Endodermal cell (in vitro differentiated cells): ENCODE results near the gene CLCA1. TPM values are rescaled to one million over a fixed set of nuclear protein-coding genes. Genes with fewer than 3 reads are reported as not detected.

ENCODE experiments used
- DNase-seq: peaks from one replicate; pipeline ENCODE4 v3.0.0-alpha.2; 2017
- H3K27ac ChIP-seq: 2 replicates; pipeline ENCODE4 v1.5.1; 2013; ENCODE audit warnings: mild to moderate bottlenecking, low read depth, low read length, moderate library complexity
- H3K27me3 ChIP-seq: 2 replicates; pipeline ENCODE4 v1.6.1; 2013; ENCODE audit warnings: mild to moderate bottlenecking, low read length, moderate library complexity; ENCODE audit not compliant: insufficient read depth, control insufficient read depth, poor library complexity, severe bottlenecking
- H3K36me3 ChIP-seq: 2 replicates; pipeline ENCODE4 v1.7.0; 2013; ENCODE audit warnings: mild to moderate bottlenecking, low read length, moderate library complexity; ENCODE audit not compliant: control insufficient read depth, insufficient read depth
- H3K4me1 ChIP-seq: one replicate; pipeline ENCODE4 v1.7.0; 2013; ENCODE audit warnings: low read length; ENCODE audit not compliant: control insufficient read depth, insufficient read depth
- H3K4me3 ChIP-seq: 2 replicates; pipeline ENCODE4 v1.5.1; 2013; ENCODE audit warnings: mild to moderate bottlenecking, low read length, moderate library complexity
- H3K9ac ChIP-seq: 2 replicates; pipeline ENCODE4 v1.6.1; 2013; ENCODE audit warnings: mild to moderate bottlenecking, low read length, moderate library complexity; ENCODE audit not compliant: poor library complexity, severe bottlenecking; ENCODE audit errors: extremely low read depth
- H3K9me3 ChIP-seq: 2 replicates; pipeline ENCODE4 v1.6.1; 2013; ENCODE audit warnings: mild to moderate bottlenecking, low read length, moderate library complexity; ENCODE audit not compliant: control insufficient read depth
- H3K27ac Mint-ChIP-seq: 2 replicates; pipeline ENCODE4 v1.8.0; 2020; ENCODE audit warnings: mixed read lengths
- H3K27me3 Mint-ChIP-seq: 2 replicates; pipeline ENCODE4 v1.8.0; 2021; ENCODE audit warnings: mild to moderate bottlenecking, mixed read lengths; ENCODE audit not compliant: insufficient read depth
- H3K36me3 Mint-ChIP-seq: 2 replicates; pipeline ENCODE4 v1.8.0; 2020; ENCODE audit warnings: low read depth, mixed read lengths
- H3K4me1 Mint-ChIP-seq: 2 replicates; pipeline ENCODE4 v1.8.0; 2020; ENCODE audit warnings: mixed read lengths
- H3K4me3 Mint-ChIP-seq: 2 replicates; pipeline ENCODE4 v1.8.0; 2020; ENCODE audit warnings: mild to moderate bottlenecking, moderate library complexity, mixed read lengths
- H3K9me3 Mint-ChIP-seq: 2 replicates; pipeline ENCODE4 v1.8.0; 2020; ENCODE audit warnings: mild to moderate bottlenecking, mixed read lengths
- WGBS, 2 experiments: methylation state at CpG; one replicate each; pipeline versions ENCODE4 v1.1.5 to v1.1.7; 2013; ENCODE audit warnings: missing lambda C conversion rate in 2 of 2, mixed read lengths in 1 of 2; ENCODE audit not compliant: insufficient coverage in 1 of 2, insufficient read length in 1 of 2; 5-methylcytosine and 5-hydroxymethylcytosine counted together
- total RNA-seq, 2 donors: library from RNA; stranded (reverse); fragmentation: NEBNext Ultra II Directional in 1 of 2; extraction: Animal tissue kit (Norgen Biotek cat#: 25700) in 1 of 2; gene quantifications; 2 replicates in 1 of 2; 3 replicates in 1 of 2; pipeline ENCODE4 v1.2.1, GENCODE V29; 2021
- TF ChIP-seq, protein P1 (sequence below): fragments of 200-600 bp; sonication (generic); conservative IDR thresholded peaks from 2 replicates; pipeline ENCODE4 v1.5.0; 2021; ENCODE audit warnings: antibody characterized with exemption, mild to moderate bottlenecking

The CLCA1 gene
- total RNA-seq, 2 donors from 2014 or later, result 0.24 to 0.60 TPM

DNA sequence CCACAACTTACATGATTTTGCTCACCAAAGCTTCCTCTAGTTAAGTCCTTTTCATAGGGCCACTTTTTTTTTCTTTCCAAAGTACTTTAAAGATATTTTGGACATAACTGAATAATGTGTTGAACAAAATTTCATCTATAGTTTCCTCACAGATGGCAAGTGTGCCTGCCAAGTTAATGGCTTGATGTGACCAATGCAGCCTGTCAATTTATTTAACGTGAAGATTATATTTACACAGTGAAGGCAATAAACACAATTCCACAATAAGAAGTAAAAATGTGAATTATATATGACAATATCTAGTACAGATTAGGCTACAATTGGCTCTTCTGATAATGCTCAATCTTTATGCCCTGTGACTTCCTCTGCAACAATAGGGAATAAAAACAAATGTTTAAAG lies 26.7 kb upstream of the CLCA1 start:
- Mint-ChIP-seq H3K9me3 (no peaks in the 10 kb centered on the region), H3K27ac (no peak overlapping the region), H3K4me1 (no peaks in the 10 kb centered on the region), H3K4me3 (no peak overlapping the region), H3K27me3 (peaks cover 14% of the 10 kb centered on the region), H3K36me3 (no peaks in the 10 kb centered on the region)
- WGBS, 2 experiments, result 88% methylated on average over 1 of the region's 1 CpG; no CpG with 5 or more reads in 1 of the 2 experiments
- TF ChIP-seq, protein P1, sequence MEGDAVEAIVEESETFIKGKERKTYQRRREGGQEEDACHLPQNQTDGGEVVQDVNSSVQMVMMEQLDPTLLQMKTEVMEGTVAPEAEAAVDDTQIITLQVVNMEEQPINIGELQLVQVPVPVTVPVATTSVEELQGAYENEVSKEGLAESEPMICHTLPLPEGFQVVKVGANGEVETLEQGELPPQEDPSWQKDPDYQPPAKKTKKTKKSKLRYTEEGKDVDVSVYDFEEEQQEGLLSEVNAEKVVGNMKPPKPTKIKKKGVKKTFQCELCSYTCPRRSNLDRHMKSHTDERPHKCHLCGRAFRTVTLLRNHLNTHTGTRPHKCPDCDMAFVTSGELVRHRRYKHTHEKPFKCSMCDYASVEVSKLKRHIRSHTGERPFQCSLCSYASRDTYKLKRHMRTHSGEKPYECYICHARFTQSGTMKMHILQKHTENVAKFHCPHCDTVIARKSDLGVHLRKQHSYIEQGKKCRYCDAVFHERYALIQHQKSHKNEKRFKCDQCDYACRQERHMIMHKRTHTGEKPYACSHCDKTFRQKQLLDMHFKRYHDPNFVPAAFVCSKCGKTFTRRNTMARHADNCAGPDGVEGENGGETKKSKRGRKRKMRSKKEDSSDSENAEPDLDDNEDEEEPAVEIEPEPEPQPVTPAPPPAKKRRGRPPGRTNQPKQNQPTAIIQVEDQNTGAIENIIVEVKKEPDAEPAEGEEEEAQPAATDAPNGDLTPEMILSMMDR, result no peak
- Histone ChIP-seq H3K36me3 (no peaks in the 10 kb centered on the region), H3K9me3 (no peaks in the 10 kb centered on the region), H3K9ac (no peak overlapping the region), H3K4me3 (no peak overlapping the region), H3K27me3 (peaks cover 22% of the 10 kb centered on the region), H3K27ac (no peak overlapping the region), H3K4me1 (no peaks in the 10 kb centered on the region)
- no peak for DNase-seq

DNA sequence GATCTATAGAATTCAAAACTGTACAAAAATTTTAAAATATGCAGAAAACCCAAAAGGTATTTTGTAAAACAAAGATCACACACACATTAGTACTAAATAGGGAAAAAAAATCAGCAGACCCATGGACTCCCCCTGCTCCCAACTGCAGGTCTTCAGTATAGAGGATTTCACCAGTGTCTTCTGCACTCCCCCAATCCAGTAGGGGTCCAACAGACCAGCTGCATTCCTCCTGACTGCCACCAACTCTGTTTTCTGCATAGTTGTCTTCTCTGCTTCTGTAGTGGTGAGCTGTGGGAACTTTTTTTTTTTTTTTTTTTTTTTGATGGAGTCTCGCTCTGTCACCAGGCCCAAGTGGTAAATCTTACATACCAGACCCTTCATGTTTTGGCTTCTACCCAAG lies 22.8 kb upstream of the CLCA1 start:
- Histone ChIP-seq H3K36me3 (no peaks in the 10 kb centered on the region), H3K4me1 (no peaks in the 10 kb centered on the region), H3K9me3 (no peaks in the 10 kb centered on the region), H3K9ac (no peak overlapping the region), H3K27ac (no peak overlapping the region), H3K27me3 (no peaks in the 10 kb centered on the region), H3K4me3 (no peak overlapping the region)
- Mint-ChIP-seq H3K27ac (no peak overlapping the region), H3K4me3 (no peak overlapping the region), H3K9me3 (no peaks in the 10 kb centered on the region), H3K27me3 (no peaks in the 10 kb centered on the region), H3K36me3 (no peaks in the 10 kb centered on the region), H3K4me1 (no peaks in the 10 kb centered on the region)
- 96% methylated on average over 1 of the region's 1 CpG; no CpG with 5 or more reads in 1 of the 2 experiments for WGBS, 2 experiments
- TF ChIP-seq, protein P1, result peak; percentile 16
- no peak for DNase-seq

DNA sequence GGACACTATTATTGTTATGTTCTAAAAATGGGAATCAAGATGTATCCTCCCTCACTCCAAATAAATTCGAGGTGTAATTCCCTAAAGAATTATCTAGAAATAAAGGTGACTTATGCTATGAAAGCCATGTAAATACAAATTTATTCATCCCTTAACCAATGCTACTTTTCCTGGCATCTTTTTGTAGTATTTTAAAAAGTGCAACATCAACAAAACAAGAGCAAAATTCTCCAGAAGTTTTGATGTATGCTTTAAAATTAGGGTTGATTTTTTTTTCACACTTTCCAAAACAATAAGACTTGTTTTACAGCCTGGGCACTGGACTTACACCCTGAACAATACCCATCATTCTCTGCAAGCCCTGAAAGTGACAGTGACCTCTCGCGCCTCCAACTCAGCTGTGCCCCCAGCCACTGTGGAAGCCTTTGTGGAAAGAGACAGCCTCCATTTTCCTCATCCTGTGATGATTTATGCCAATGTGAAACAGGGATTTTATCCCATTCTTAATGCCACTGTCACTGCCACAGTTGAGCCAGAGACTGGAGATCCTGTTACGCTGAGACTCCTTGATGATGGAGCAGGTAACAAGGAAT lies 21.4 kb upstream of the CLCA1 start:
- Histone ChIP-seq H3K27ac (no peak overlapping the region), H3K36me3 (no peaks in the 10 kb centered on the region), H3K9me3 (no peaks in the 10 kb centered on the region), H3K4me1 (no peaks in the 10 kb centered on the region), H3K27me3 (no peaks in the 10 kb centered on the region), H3K9ac (no peak overlapping the region), H3K4me3 (no peak overlapping the region)
- Mint-ChIP-seq H3K4me1 (no peaks in the 10 kb centered on the region), H3K4me3 (no peak overlapping the region), H3K9me3 (no peaks in the 10 kb centered on the region), H3K36me3 (no peaks in the 10 kb centered on the region), H3K27me3 (no peaks in the 10 kb centered on the region), H3K27ac (no peak overlapping the region)
- TF ChIP-seq, protein P1, result no peak
- no peak for DNase-seq
- 81 to 94% methylated on average over 3 to 4 of the region's 4 CpGs for WGBS, 2 experiments
